Loucy (cell line): ENCODE data around the gene LBX1.

ENCODE experiments used
- CTCF ChIP-seq: fragments of 200-600 bp; sonication (generic); conservative IDR thresholded peaks from 2 replicates; pipeline ENCODE4 v1.5.1; 2014; ENCODE audit warnings: mild to moderate bottlenecking, antibody characterized with exemption, low read length
- EZH2phosphoT487 ChIP-seq: fragments of 200-600 bp; IDR thresholded peaks from 2 replicates; pipeline ENCODE4 v1.6.1; 2018; ENCODE audit warnings: antibody characterized with exemption, mild to moderate bottlenecking, moderate library complexity, borderline replicate concordance

- peak; percentile 82 for TF ChIP-seq CTCF
- TF ChIP-seq EZH2phosphoT487 = no peak
These were observed 14.5 kb downstream of the LBX1 start for GRCh38 chr10:101214446-101215396.
